Activated B cell treated with CpG ODN at 0.5 μM for 24 hours (primary cell): ENCODE data around the gene ADD2. TPM values are rescaled to one million over a fixed set of nuclear protein-coding genes. Genes with fewer than 3 reads are reported as not detected.

Experiments used
- ATAC-seq: fragments of 200-7000 bp; cut with Tn5 transposase; one replicate; pipeline ENCODE4 v1.10.0; 2021; ENCODE audit warnings: low read depth, mild to moderate bottlenecking, moderate library complexity
- CTCF ChIA-PET: fragments of 350-600 bp; sonication (Branson Sonifier 250); formaldehyde crosslinking; loops from one replicate; lab custom pipeline; 2021; ENCODE audit warnings: antibody characterized with exemption; lab: Charles Lee
- POLR2A ChIA-PET: fragments of 350-600 bp; sonication (Branson Sonifier 250); formaldehyde crosslinking; loops from one replicate; lab custom pipeline; 2021; ENCODE audit warnings: antibody characterized with exemption; lab: Charles Lee
- DNase-seq: peaks from one replicate; pipeline ENCODE4 v3.0.0; 2022
- H3K27ac Mint-ChIP-seq: one replicate; pipeline ENCODE4 v1.8.0; 2020; ENCODE audit warnings: mixed read lengths
- H3K27me3 Mint-ChIP-seq: one replicate; pipeline ENCODE4 v1.8.0; 2021; ENCODE audit warnings: mixed read lengths
- H3K36me3 Mint-ChIP-seq: one replicate; pipeline ENCODE4 v1.8.0; 2021; ENCODE audit warnings: low read depth, mixed read lengths
- H3K4me1 Mint-ChIP-seq: one replicate; pipeline ENCODE4 v1.8.0; 2021; ENCODE audit warnings: mixed read lengths
- H3K4me3 Mint-ChIP-seq: one replicate; pipeline ENCODE4 v1.8.0; 2020; ENCODE audit warnings: mild to moderate bottlenecking, mixed read lengths
- H3K9me3 Mint-ChIP-seq: one replicate; pipeline ENCODE4 v1.8.0; 2020; ENCODE audit warnings: mixed read lengths
- intact Hi-C: fragments of 100-400 bp; cut with micrococcal nuclease; formaldehyde crosslinking; loops from one replicate; pipeline ENCODE4 v1.15.1; 2024
- total RNA-seq: library from RNA; stranded (reverse); gene quantifications from 2 replicates; pipeline ENCODE4 v1.2.3, GENCODE V29; 2022
- TF ChIP-seq, protein P1 (sequence below): fragments of 200-600 bp; IDR thresholded peaks from one replicate; pipeline ENCODE4 v1.8.0; 2022; ENCODE audit warnings: antibody characterized with exemption, mild to moderate bottlenecking

Gene ADD2
- total RNA-seq, 1 donor from 2014 or later: 12.5 TPM

DNA sequence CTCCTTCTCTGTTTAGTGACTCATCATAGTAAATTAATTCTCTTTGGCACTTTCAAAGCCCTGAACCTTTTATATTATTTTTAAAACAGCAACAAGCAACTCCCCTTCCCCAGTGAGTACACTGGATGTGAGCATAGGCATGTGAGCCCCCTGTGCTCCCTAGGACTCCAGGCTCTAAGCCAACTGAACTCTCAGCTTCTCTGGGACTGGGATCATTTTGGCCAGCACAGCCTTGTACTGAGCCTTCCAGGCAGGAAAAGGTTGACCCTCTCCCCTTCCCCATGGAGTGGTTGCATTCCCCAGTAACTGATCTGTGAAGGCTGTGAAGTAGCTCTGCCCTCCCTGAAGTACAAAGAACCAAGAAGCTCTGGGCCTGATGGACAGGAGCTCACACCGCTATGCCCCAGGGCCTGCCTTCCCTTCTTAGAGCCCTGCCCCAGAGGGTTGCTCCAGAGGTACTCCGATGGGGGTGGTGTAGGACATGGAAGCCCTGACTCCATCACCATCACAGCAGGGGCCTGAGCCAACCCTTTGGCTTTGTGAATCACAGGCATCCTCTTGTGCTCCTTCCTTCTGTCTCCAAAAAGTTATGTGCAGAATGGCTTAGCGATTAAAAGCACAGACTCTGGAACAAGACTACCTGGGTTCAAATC lies 57.8 kb downstream of the ADD2 start:
- Mint-ChIP-seq H3K4me1 (no peaks in the 10 kb centered on the region), H3K27ac (no peak overlapping the region), H3K27me3 (no peaks in the 10 kb centered on the region), H3K36me3 (peaks cover 43% of the 10 kb centered on the region), H3K9me3 (no peaks in the 10 kb centered on the region), H3K4me3 (no peak overlapping the region)
- intact Hi-C loops: no loop called here
- DNase-seq: no peak
- POLR2A ChIA-PET: no interaction called here
- TF ChIP-seq, protein P1, sequence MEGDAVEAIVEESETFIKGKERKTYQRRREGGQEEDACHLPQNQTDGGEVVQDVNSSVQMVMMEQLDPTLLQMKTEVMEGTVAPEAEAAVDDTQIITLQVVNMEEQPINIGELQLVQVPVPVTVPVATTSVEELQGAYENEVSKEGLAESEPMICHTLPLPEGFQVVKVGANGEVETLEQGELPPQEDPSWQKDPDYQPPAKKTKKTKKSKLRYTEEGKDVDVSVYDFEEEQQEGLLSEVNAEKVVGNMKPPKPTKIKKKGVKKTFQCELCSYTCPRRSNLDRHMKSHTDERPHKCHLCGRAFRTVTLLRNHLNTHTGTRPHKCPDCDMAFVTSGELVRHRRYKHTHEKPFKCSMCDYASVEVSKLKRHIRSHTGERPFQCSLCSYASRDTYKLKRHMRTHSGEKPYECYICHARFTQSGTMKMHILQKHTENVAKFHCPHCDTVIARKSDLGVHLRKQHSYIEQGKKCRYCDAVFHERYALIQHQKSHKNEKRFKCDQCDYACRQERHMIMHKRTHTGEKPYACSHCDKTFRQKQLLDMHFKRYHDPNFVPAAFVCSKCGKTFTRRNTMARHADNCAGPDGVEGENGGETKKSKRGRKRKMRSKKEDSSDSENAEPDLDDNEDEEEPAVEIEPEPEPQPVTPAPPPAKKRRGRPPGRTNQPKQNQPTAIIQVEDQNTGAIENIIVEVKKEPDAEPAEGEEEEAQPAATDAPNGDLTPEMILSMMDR: no peak
- CTCF ChIA-PET: interaction anchor here (1.1 kb wide), 1 partner anchor 75 kb away, joined by 3 read pairs; no protein-coding TSS in a partner anchor
- ATAC-seq: no peak

DNA sequence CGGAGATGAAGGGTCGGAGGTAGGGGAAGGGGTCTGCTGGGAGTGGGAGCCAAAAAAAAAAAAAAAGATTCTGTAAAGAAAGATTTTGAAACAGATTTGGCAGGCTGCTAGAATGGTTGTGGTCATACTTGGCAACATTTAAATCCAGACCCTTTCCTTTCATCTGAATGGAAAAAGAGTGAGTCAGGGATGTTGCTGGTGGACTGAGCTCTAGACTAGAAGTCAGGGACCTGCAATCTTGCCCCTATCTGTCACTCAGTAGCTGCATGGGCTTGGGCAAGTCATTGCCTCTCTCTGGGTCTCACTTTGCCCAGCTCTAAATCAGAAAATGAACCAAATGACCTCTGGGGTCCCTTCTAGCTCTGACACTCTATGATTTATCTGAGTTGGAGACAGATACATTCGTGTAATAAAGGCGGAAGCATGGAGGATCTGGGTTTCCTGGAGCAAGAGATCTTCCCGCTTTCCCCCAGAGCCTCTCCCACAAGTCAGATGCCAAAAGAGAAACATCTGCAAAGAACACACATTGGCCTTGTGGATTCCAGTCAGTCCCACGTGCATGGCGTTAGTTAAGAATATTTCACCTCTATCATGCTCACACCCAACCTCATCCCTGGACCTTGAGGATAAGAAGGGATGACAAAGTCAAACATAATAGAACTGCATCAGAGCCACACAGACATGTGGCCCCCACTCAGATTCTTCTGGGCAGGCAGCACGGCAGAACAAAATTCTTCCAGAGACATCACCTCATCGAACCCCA lies 58.5 kb downstream of the ADD2 start:
- Mint-ChIP-seq H3K4me3 (no peak overlapping the region), H3K36me3 (peaks cover 45% of the 10 kb centered on the region), H3K27me3 (no peaks in the 10 kb centered on the region), H3K27ac (no peak overlapping the region), H3K4me1 (no peaks in the 10 kb centered on the region), H3K9me3 (no peaks in the 10 kb centered on the region)
- DNase-seq: no peak
- ChIA-PET POLR2A (no interaction called here), CTCF (interaction anchor here (0.6 kb wide), 1 partner anchor 10 kb away, joined by 3 read pairs; no protein-coding TSS in a partner anchor)
- intact Hi-C loops: no loop called here
- TF ChIP-seq, protein P1: no peak
- ATAC-seq: no peak

DNA sequence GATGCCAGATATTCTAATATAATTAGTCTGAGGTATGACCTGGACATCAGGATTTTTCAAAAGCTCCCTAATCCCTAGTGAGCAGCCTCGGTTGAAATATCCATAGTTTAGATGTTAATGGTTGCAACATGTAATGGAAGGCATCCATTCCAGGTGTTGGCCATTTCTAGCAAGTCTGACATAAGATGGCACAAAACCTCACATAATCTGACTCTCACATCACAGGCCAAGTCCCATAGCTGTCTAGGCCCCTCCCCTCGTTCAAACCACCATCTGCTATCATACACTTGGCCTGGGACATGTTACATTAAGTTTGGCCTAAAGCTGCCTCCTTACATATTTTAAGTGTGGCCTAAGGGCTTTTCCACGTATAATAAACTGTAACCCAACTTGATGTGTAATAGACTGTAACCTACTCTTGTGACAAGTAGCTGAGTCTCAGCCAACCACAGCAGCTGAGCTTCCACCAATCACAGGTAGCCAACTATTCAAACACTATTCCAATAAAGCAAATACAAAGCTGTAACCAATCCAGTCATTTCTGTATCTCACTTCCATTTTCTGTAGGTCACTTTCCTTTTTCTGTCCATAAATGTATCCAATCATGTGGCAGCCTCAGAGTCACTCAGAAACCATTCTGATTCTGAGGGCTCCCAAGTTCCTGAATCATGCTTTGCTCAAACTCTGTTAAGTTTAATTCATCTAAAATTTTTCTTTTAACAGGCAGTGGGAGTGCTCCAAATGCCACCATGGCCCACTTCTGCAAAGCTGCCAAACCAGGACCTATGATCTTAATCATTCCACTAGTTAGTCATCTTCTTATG lies 59.4 kb downstream of the ADD2 start:
- TF ChIP-seq, protein P1: no peak
- Mint-ChIP-seq H3K4me1 (no peaks in the 10 kb centered on the region), H3K4me3 (no peak overlapping the region), H3K36me3 (peaks cover 47% of the 10 kb centered on the region), H3K9me3 (no peaks in the 10 kb centered on the region), H3K27ac (no peak overlapping the region), H3K27me3 (no peaks in the 10 kb centered on the region)
- intact Hi-C loops: no loop called here
- POLR2A ChIA-PET: no interaction called here
- CTCF ChIA-PET: interaction anchor here (1.0 kb wide), 1 partner anchor 60 kb away, joined by 3 read pairs; the partner anchor contains the start of gene ADD2
- no peak for DNase-seq
- peak; percentile 18 for ATAC-seq

DNA sequence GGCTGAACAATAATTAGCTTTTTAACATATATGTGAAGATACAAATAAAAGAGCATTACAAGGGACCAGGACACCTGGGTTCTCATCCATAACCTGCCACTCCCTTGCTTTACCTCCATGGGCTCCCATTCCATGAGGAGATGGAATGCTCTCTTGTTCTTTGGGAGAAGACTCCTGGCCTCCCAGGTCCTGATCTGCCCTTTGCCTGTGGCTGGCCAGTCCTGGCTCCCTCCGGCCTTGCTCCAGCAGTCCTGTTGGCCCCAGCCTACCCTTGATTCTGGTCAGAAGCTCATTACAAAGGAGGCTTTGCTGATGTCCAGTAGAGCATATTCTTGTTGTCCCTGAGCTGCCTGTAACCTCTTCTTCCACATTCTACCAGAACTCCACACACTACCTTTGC lies 60.3 kb downstream of the ADD2 start:
- no peaks in the 10 kb centered on the region for H3K4me1 Mint-ChIP-seq
- no peaks in the 10 kb centered on the region for H3K9me3 Mint-ChIP-seq
- peaks cover 47% of the 10 kb centered on the region for H3K36me3 Mint-ChIP-seq
- H3K4me3 Mint-ChIP-seq: no peak overlapping the region
- intact Hi-C loops: no loop called here
- DNase-seq: no peak
- ChIA-PET CTCF (no interaction called here), POLR2A (no interaction called here)
- no peaks in the 10 kb centered on the region for H3K27me3 Mint-ChIP-seq
- H3K27ac Mint-ChIP-seq: no peak overlapping the region
- TF ChIP-seq, protein P1: no peak
- ATAC-seq: no peak
